HFFc6 (cell line): ENCODE results near the gene DENND1A. TPM values are rescaled to one million over a fixed set of nuclear protein-coding genes. Genes with fewer than 3 reads are reported as not detected.

Experiments used
- DNase-seq: peaks from one replicate; pipeline ENCODE4 v3.0.0-alpha.2; 2018
- H3K27ac Mint-ChIP-seq: 2 replicates; pipeline ENCODE4 v1.8.0; 2020; ENCODE audit warnings: mild to moderate bottlenecking, mixed read lengths
- H3K27me3 Mint-ChIP-seq: 2 replicates; pipeline ENCODE4 v1.8.0; 2021; ENCODE audit warnings: mild to moderate bottlenecking, moderate library complexity, mixed read lengths; ENCODE audit not compliant: insufficient read depth
- H3K36me3 Mint-ChIP-seq: 2 replicates; pipeline ENCODE4 v1.8.0; 2021; ENCODE audit warnings: low read depth, mixed read lengths
- H3K4me1 Mint-ChIP-seq: 2 replicates; pipeline ENCODE4 v1.8.0; 2020; ENCODE audit warnings: low read depth, mixed read lengths
- H3K4me3 Mint-ChIP-seq: 2 replicates; pipeline ENCODE4 v1.8.0; 2020; ENCODE audit warnings: mild to moderate bottlenecking, moderate library complexity, mixed read lengths
- H3K9me3 Mint-ChIP-seq: 2 replicates; pipeline ENCODE4 v1.8.0; 2020; ENCODE audit warnings: mild to moderate bottlenecking, mixed read lengths
- CTCF ChIP-seq: fragments of 200-600 bp; sonication (generic); IDR thresholded peaks from 2 replicates; pipeline ENCODE4 v1.5.0; 2021; ENCODE audit warnings: antibody characterized with exemption, mild to moderate bottlenecking
- total RNA-seq, 6 experiments: library from RNA; stranded (reverse); fragmentation: NEBNext Ultra II Directional; extraction: Animal tissue kit (Norgen Biotek cat#: 25700); gene quantifications; 2 replicates in 1 of 6; 3 replicates in 5 of 6; pipeline ENCODE4 v1.2.3, GENCODE V29; 2021

The DENND1A gene
- total RNA-seq, 6 experiments from 2014 or later: 25.4 to 38.3 (median 30.3) TPM

GRCh38 chr9:123843703-123844102, 86.2 kb downstream of the DENND1A start:
- H3K27me3 Mint-ChIP-seq: no peaks in the 10 kb centered on the region; the same call in 1 of the 2 replicates
- peaks cover 52% of the 10 kb centered on the region for H3K36me3 Mint-ChIP-seq
- no peak overlapping the region for H3K27ac Mint-ChIP-seq
- H3K9me3 Mint-ChIP-seq: peaks cover 47% of the 10 kb centered on the region
- no peak for TF ChIP-seq CTCF
- H3K4me1 Mint-ChIP-seq: no peaks in the 10 kb centered on the region
- no peak for DNase-seq
- no peak overlapping the region for H3K4me3 Mint-ChIP-seq

- Mint-ChIP-seq H3K27ac (no peak overlapping the region), H3K9me3 (peaks cover 6% of the 10 kb centered on the region; the same call in 1 of the 2 replicates), H3K4me1 (peaks cover 14% of the 10 kb centered on the region), H3K4me3 (no peak overlapping the region), H3K36me3 (peaks cover 15% of the 10 kb centered on the region), H3K27me3 (no peaks in the 10 kb centered on the region; the same call in 1 of the 2 replicates)
- no peak for DNase-seq
- no peak for TF ChIP-seq CTCF
Measured at GRCh38 chr9:123835821-123836220, 94.1 kb downstream of the DENND1A start.

- peak overlapping the region; percentile 11; the same call in 1 of the 2 replicates for H3K27ac Mint-ChIP-seq
- peaks cover 9% of the 10 kb centered on the region for H3K9me3 Mint-ChIP-seq
- peaks cover 19% of the 10 kb centered on the region for H3K36me3 Mint-ChIP-seq
- no peak overlapping the region for H3K4me3 Mint-ChIP-seq
- no peak for DNase-seq
- peaks cover 14% of the 10 kb centered on the region for H3K4me1 Mint-ChIP-seq
- H3K27me3 Mint-ChIP-seq: no peaks in the 10 kb centered on the region; the same call in 1 of the 2 replicates
- no peak for TF ChIP-seq CTCF
Measured at GRCh38 chr9:123834889-123835562, 94.9 kb downstream of the DENND1A start.

- Mint-ChIP-seq H3K4me3 (no peak overlapping the region), H3K27ac (no peak overlapping the region), H3K4me1 (peaks cover 14% of the 10 kb centered on the region), H3K9me3 (peaks cover 16% of the 10 kb centered on the region), H3K36me3 (peaks cover 26% of the 10 kb centered on the region), H3K27me3 (no peaks in the 10 kb centered on the region; the same call in 1 of the 2 replicates)
- TF ChIP-seq CTCF: no peak
- no peak for DNase-seq
Measured at GRCh38 chr9:123834218-123834888, 95.6 kb downstream of the DENND1A start.

GRCh38 chr9:123832858-123833650, 96.9 kb downstream of the DENND1A start:
- H3K4me3 Mint-ChIP-seq: no peak overlapping the region
- H3K36me3 Mint-ChIP-seq: peaks cover 39% of the 10 kb centered on the region
- H3K4me1 Mint-ChIP-seq: peaks cover 14% of the 10 kb centered on the region
- H3K27me3 Mint-ChIP-seq: no peaks in the 10 kb centered on the region; the same call in 1 of the 2 replicates
- peaks cover 29% of the 10 kb centered on the region for H3K9me3 Mint-ChIP-seq
- no peak for DNase-seq
- no peak overlapping the region for H3K27ac Mint-ChIP-seq
- TF ChIP-seq CTCF: no peak
